Spleen (tissue), 7 donors: Measurements from ENCODE around the gene BLCAP.

Source experiments
- POLR2AphosphoS5 ChIP-seq, 3 donors: sonication (generic); formaldehyde crosslinking; IDR thresholded peaks; one replicate each; pipeline ENCODE4 v1.5.1; 2017; ENCODE audit warnings: antibody characterized with exemption in 3 of 3
- TF ChIP-seq, protein P1 (sequence below), 11 experiments: fragments of 200-600 bp in 7 of 11; fragments of 450-650 bp in 4 of 11; sonication (generic) in 4 of 11; IDR thresholded peaks in 8 of 11; conservative IDR thresholded peaks in 3 of 11; 1 replicate in 7 of 11; 2 replicates in 4 of 11; pipeline versions ENCODE4 v1.4.0 to v1.8.0; 2016 to 2021; ENCODE audit warnings: antibody characterized with exemption in 11 of 11, inconsistent platforms in 4 of 11, mild to moderate bottlenecking in 1 of 11
- donor health status: DM: no; HTN: no; CAD: no; lungs with moderate emphysema.
- donor health status: DM: no; HTN: no; CAD: no.
- donor health status: DM: no; HTN: no; CAD: no.

DNA sequence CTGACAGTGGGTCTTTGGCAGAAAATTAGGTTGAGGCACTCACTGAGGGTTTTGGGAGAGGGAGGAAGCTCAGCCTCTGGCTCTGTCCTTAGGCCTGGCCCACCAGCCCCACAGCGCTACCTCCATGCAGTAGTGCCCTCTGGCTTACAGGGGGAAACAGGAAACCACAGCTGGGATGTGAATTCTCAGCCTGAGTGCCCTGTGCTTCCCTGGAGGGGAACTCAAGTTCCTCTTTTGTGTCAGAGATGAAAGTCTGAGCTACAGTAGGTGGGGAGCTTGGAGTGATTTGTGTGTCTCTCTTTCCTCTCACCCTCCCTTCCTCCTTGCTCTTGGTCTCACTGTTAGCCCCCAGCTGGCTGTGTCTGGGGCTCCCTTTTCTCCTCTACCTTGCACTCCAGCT lies 48.2 kb upstream of the BLCAP start:
- peak in 1 of 3 donors; percentile 40 for TF ChIP-seq POLR2AphosphoS5 (IDR thresholded peaks at IDR 0.05)
- TF ChIP-seq, protein P1, sequence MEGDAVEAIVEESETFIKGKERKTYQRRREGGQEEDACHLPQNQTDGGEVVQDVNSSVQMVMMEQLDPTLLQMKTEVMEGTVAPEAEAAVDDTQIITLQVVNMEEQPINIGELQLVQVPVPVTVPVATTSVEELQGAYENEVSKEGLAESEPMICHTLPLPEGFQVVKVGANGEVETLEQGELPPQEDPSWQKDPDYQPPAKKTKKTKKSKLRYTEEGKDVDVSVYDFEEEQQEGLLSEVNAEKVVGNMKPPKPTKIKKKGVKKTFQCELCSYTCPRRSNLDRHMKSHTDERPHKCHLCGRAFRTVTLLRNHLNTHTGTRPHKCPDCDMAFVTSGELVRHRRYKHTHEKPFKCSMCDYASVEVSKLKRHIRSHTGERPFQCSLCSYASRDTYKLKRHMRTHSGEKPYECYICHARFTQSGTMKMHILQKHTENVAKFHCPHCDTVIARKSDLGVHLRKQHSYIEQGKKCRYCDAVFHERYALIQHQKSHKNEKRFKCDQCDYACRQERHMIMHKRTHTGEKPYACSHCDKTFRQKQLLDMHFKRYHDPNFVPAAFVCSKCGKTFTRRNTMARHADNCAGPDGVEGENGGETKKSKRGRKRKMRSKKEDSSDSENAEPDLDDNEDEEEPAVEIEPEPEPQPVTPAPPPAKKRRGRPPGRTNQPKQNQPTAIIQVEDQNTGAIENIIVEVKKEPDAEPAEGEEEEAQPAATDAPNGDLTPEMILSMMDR (IDR thresholded peaks at IDR 0.05 in 8 of 11, conservative IDR thresholded peaks at IDR 0.05 in 3 of 11): no peak
